ENCODE data around the gene FYN. TPM values are rescaled to one million over a fixed set of nuclear protein-coding genes. Genes with fewer than 3 reads are reported as not detected.

The FYN gene
- polyA plus RNA-seq, 4 donors, result 118 to 171 (median 150) TPM

- no peak for DNase-seq (ENCODE audit: low read depth in 4 of 4, low spot score in 3 of 4)
These were observed 135.1 kb downstream of the FYN start for GRCh38 chr6:111738156-111738555.

GRCh38 chr6:111737065-111737521 lies 136.2 kb downstream of the FYN start:
- DNase-seq (ENCODE audit: low read depth in 4 of 4, low spot score in 3 of 4), result no peak

GRCh38 chr6:111736005-111736608 lies 137.1 kb downstream of the FYN start:
- no peak for DNase-seq (ENCODE audit: low read depth in 4 of 4, low spot score in 3 of 4)

- DNase-seq (ENCODE audit: low read depth in 4 of 4, low spot score in 3 of 4), result no peak
These were observed 138.9 kb downstream of the FYN start for GRCh38 chr6:111734068-111735061.

GRCh38 chr6:111732390-111732789 lies 140.9 kb downstream of the FYN start:
- no peak for DNase-seq (ENCODE audit: low read depth in 4 of 4, low spot score in 3 of 4)

- DNase-seq (ENCODE audit: low read depth in 4 of 4, low spot score in 3 of 4), result no peak
These were observed 141.6 kb downstream of the FYN start for GRCh38 chr6:111731456-111732195.

- DNase-seq (ENCODE audit: low read depth in 4 of 4, low spot score in 3 of 4), result no peak
These were observed 142.4 kb downstream of the FYN start for GRCh38 chr6:111730864-111731263.

- DNase-seq (ENCODE audit: low read depth in 4 of 4, low spot score in 3 of 4), result no peak
These were observed 145.4 kb downstream of the FYN start for GRCh38 chr6:111727802-111728201.

- no peak for DNase-seq (ENCODE audit: low read depth in 4 of 4, low spot score in 3 of 4)
These were observed 146.2 kb downstream of the FYN start for GRCh38 chr6:111727041-111727440.

GRCh38 chr6:111725446-111726112 lies 147.7 kb downstream of the FYN start:
- no peak for DNase-seq (ENCODE audit: low read depth in 4 of 4, low spot score in 3 of 4)

GRCh38 chr6:111724505-111724904 lies 148.7 kb downstream of the FYN start:
- no peak for DNase-seq (ENCODE audit: low read depth in 4 of 4, low spot score in 3 of 4)

GRCh38 chr6:111724039-111724438 lies 149.2 kb downstream of the FYN start:
- DNase-seq (ENCODE audit: low read depth in 4 of 4, low spot score in 3 of 4), result no peak

- no peak for DNase-seq (ENCODE audit: low read depth in 4 of 4, low spot score in 3 of 4)
These were observed 149.8 kb downstream of the FYN start for GRCh38 chr6:111723412-111723970.

GRCh38 chr6:111722179-111722731 lies 151.0 kb downstream of the FYN start:
- no peak for DNase-seq (ENCODE audit: low read depth in 4 of 4, low spot score in 3 of 4)

GRCh38 chr6:111721753-111722154 lies 151.5 kb downstream of the FYN start:
- no peak for DNase-seq (ENCODE audit: low read depth in 4 of 4, low spot score in 3 of 4)

GRCh38 chr6:111720931-111721496 lies 152.2 kb downstream of the FYN start:
- no peak for DNase-seq (ENCODE audit: low read depth in 4 of 4, low spot score in 3 of 4)

- DNase-seq (ENCODE audit: low read depth in 4 of 4, low spot score in 3 of 4), result no peak
These were observed 154.3 kb downstream of the FYN start for GRCh38 chr6:111718990-111719389.

- no peak for DNase-seq (ENCODE audit: low read depth in 4 of 4, low spot score in 3 of 4)
These were observed 154.9 kb downstream of the FYN start for GRCh38 chr6:111718326-111718725.

GRCh38 chr6:111717621-111718020 lies 155.6 kb downstream of the FYN start:
- no peak for DNase-seq (ENCODE audit: low read depth in 4 of 4, low spot score in 3 of 4)

- no peak for DNase-seq (ENCODE audit: low read depth in 4 of 4, low spot score in 3 of 4)
These were observed 156.9 kb downstream of the FYN start for GRCh38 chr6:111716325-111716724.
